Prostate gland (tissue), 2 donors: ENCODE data around the gene E2F3. TPM values are rescaled to one million over a fixed set of nuclear protein-coding genes. Genes with fewer than 3 reads are reported as not detected.

Experiments used
- DNase-seq: peaks from one replicate; pipeline ENCODE4 v3.0.0-alpha.2; 2019; ENCODE audit warnings: low spot score
- H3K27ac ChIP-seq, 2 donors: fragments of 200-600 bp; sonication (generic); 2 replicates each; pipeline ENCODE4 v1.5.1; 2017 to 2019
- H3K27me3 ChIP-seq: fragments of 200-600 bp; sonication (generic); replicated peaks from 2 replicates; pipeline ENCODE4 v1.5.1; 2019; ENCODE audit not compliant: insufficient read depth
- H3K36me3 ChIP-seq, 2 donors: fragments of 200-600 bp; sonication (generic); 1 replicate in 1 of 2; 2 replicates in 1 of 2; pipeline versions ENCODE4 v1.5.1 to v1.8.1; 2017 to 2019
- H3K4me1 ChIP-seq: fragments of 200-600 bp; sonication (generic); replicated peaks from 2 replicates; pipeline ENCODE4 v1.5.1; 2019
- H3K4me3 ChIP-seq, 2 donors: fragments of 200-600 bp; sonication (generic); 2 replicates each; pipeline ENCODE4 v1.5.1; 2017 to 2019
- H3K9me3 ChIP-seq: fragments of 200-600 bp; sonication (generic); 2 replicates; pipeline ENCODE4 v1.5.1; 2017
- POLR2A ChIP-seq: fragments of 450-650 bp; IDR thresholded peaks from one replicate; pipeline ENCODE4 v1.6.1; 2016; ENCODE audit warnings: antibody characterized with exemption, mild to moderate bottlenecking
- POLR2AphosphoS5 ChIP-seq: sonication (generic); formaldehyde crosslinking; IDR thresholded peaks from one replicate; pipeline ENCODE4 v1.6.1; 2017; ENCODE audit warnings: antibody characterized with exemption
- WGBS: methylation state at CpG from one replicate; pipeline ENCODE4 v1.1.5; 2018; 5-methylcytosine and 5-hydroxymethylcytosine counted together
- intact Hi-C: fragments of 100-400 bp; cut with DNase I; formaldehyde crosslinking; loops from one replicate; pipeline ENCODE4 v1.14.2; 2022
- total RNA-seq, 2 donors: library from RNA; depleted of rRNA; stranded (reverse); fragments of >200 nt; gene quantifications; one replicate each; pipeline ENCODE4 v1.1.0, GENCODE V29; 2016
- TF ChIP-seq, protein P1 (sequence below), 4 experiments: fragments of 200-600 bp in 2 of 4; fragments of 450-650 bp in 2 of 4; sonication (generic) in 2 of 4; IDR thresholded peaks; 1 replicate in 3 of 4; 2 replicates in 1 of 4; pipeline ENCODE4 v1.5.1; 2016 to 2019; ENCODE audit warnings: antibody characterized with exemption in 4 of 4, mild to moderate bottlenecking in 2 of 4, moderate library complexity in 2 of 4

Gene E2F3
- total RNA-seq, 2 donors from 2014 or later: 3.7 to 5.5 TPM

DNA sequence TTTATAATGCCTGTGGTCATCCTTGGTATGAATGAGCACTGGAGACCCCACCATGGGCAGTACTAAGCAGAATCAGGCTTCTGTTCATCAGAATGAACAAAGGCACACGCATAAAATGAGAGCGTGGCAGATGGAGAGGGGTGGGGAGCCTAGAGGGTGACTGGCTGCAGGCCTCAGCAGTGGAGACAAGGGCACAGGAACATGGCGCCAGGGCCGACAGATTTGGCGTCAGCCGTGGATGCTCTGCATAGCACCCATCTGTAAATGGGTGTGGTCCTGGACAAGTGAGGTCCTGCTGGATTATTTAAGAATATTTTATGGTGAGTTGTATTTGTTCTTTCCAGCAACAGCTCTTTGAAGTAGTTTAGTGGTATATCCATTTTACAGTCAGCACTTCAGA, 33.1 kb downstream of the E2F3 start:
- H3K27ac ChIP-seq: no peak overlapping the region
- no peaks in the 10 kb centered on the region for H3K9me3 ChIP-seq
- H3K36me3 ChIP-seq: no peaks in the 10 kb centered on the region
- H3K4me3 ChIP-seq: no peak overlapping the region
- H3K27me3 ChIP-seq: no peaks in the 10 kb centered on the region
- WGBS: 72% methylated on average over 6 of the region's 6 CpGs
- intact Hi-C loops: no loop called here
- TF ChIP-seq POLR2AphosphoS5: no peak
- TF ChIP-seq, protein P1, sequence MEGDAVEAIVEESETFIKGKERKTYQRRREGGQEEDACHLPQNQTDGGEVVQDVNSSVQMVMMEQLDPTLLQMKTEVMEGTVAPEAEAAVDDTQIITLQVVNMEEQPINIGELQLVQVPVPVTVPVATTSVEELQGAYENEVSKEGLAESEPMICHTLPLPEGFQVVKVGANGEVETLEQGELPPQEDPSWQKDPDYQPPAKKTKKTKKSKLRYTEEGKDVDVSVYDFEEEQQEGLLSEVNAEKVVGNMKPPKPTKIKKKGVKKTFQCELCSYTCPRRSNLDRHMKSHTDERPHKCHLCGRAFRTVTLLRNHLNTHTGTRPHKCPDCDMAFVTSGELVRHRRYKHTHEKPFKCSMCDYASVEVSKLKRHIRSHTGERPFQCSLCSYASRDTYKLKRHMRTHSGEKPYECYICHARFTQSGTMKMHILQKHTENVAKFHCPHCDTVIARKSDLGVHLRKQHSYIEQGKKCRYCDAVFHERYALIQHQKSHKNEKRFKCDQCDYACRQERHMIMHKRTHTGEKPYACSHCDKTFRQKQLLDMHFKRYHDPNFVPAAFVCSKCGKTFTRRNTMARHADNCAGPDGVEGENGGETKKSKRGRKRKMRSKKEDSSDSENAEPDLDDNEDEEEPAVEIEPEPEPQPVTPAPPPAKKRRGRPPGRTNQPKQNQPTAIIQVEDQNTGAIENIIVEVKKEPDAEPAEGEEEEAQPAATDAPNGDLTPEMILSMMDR (IDR thresholded peaks at IDR 0.05): no peak
- TF ChIP-seq POLR2A: no peak
- DNase-seq: no peak
- no peaks in the 10 kb centered on the region for H3K4me1 ChIP-seq

DNA sequence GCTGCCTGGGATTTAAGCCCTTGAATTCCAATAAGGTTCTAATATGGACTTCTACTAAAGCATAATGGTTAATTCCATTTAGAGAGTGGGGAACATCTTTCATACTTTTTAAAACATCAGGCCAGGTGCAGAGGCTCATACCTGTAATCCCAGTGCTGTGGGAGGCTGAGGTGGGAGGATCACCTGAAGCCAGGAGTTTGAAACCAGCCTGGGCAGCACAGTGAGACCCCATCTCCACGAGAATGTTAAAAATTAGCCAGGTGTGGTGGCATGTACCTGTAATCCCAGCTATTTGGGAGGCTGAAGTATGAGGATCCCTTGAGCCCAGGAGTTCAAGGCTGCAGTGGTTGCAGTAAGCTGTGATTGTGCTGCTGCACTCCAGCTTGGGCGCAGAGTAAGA, 35.0 kb downstream of the E2F3 start:
- intact Hi-C loops: no loop called here
- Histone ChIP-seq H3K4me3 (no peak overlapping the region), H3K9me3 (no peaks in the 10 kb centered on the region), H3K4me1 (no peaks in the 10 kb centered on the region), H3K36me3 (no peaks in the 10 kb centered on the region), H3K27ac (no peak overlapping the region), H3K27me3 (no peaks in the 10 kb centered on the region)
- 100% methylated on average over 2 of the region's 2 CpGs for WGBS
- DNase-seq: no peak
- TF ChIP-seq POLR2A (no peak), POLR2AphosphoS5 (no peak)
- TF ChIP-seq, protein P1 (IDR thresholded peaks at IDR 0.05): no peak

DNA sequence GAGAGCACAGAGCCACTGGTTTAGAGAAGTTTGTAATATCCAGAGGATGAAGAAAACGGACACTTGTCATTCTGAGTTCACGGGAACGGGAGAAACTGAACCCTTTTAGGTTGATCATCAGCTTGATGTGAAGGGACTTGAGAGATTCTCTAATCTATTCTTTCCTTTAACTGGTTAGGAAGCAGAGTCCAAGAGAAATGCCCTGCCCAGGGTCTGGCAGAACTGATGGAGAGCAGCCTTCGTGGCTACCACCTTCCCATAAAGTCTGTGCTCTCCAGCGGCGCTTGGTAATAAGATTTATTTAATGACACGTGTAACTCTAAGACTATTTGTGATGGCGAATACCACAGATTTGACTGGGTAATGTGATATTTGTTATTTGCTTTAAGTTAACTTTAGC, 36.0 kb downstream of the E2F3 start:
- Histone ChIP-seq H3K9me3 (no peaks in the 10 kb centered on the region), H3K36me3 (no peaks in the 10 kb centered on the region), H3K4me3 (no peak overlapping the region), H3K27ac (no peak overlapping the region), H3K27me3 (no peaks in the 10 kb centered on the region), H3K4me1 (no peaks in the 10 kb centered on the region)
- TF ChIP-seq, protein P1 (IDR thresholded peaks at IDR 0.05): no peak
- TF ChIP-seq POLR2AphosphoS5 (no peak), POLR2A (no peak)
- WGBS: 95% methylated on average over 8 of the region's 8 CpGs
- no peak for DNase-seq
- intact Hi-C loops: no loop called here

DNA sequence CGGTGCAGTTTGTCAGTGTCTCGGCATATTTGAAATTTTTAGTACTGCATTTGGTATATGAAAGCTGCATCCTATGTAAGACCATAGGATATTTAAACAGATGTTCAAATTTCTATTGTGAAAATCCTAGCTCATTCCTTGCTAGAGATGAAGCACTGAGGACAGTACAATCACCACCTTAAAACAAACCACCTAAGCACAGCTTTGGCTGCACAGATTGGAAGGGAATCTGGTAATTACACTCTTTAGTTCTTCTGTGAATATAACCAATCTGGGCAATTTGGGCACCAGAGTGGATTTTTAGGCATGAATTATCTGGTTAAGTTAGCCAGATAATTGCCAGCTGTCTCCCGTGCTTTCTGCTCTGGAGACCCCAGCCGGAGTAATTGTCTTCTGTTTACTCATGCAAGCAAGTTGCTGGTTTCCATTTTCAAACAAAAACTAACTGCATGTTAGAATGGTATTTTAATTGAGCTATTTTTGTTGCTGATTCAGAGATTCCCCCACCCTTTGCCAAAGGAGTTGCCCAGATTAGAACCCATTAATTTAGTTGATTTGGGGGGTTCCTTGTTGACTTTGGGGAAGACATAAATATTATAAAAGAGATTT, 36.9 kb downstream of the E2F3 start:
- 78% methylated on average over 4 of the region's 4 CpGs for WGBS
- intact Hi-C loops: no loop called here
- Histone ChIP-seq H3K27me3 (no peaks in the 10 kb centered on the region), H3K4me1 (no peaks in the 10 kb centered on the region), H3K27ac (no peak overlapping the region), H3K9me3 (no peaks in the 10 kb centered on the region), H3K36me3 (no peaks in the 10 kb centered on the region), H3K4me3 (no peak overlapping the region)
- no peak for DNase-seq
- no peak for TF ChIP-seq POLR2A
- TF ChIP-seq, protein P1 (IDR thresholded peaks at IDR 0.05): no peak
- TF ChIP-seq POLR2AphosphoS5: no peak

DNA sequence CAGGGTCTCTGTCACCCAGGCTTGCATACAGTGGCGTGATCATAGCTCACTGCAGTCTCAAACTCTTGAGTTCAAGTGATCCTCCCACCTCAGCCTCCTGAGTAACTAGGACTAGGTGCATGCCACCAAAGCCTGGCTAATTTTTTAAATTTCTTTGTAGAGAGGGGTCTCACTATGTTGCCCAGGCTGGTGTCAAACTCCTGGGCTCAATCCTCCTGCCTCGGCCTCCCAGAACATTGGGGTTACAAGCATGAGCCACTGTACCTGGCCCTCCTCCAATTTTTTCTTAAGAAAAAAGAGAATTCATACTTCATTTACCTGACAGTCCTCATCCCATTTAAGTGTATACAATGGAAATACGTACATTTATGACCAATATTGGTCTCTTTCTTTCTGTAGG, 37.9 kb downstream of the E2F3 start:
- no peaks in the 10 kb centered on the region for H3K9me3 ChIP-seq
- no peak overlapping the region for H3K27ac ChIP-seq
- no peaks in the 10 kb centered on the region for H3K27me3 ChIP-seq
- TF ChIP-seq, protein P1 (IDR thresholded peaks at IDR 0.05): no peak
- TF ChIP-seq POLR2AphosphoS5 (no peak), POLR2A (no peak)
- 94% methylated on average over 3 of the region's 3 CpGs for WGBS
- no peak overlapping the region for H3K4me3 ChIP-seq
- H3K4me1 ChIP-seq: no peaks in the 10 kb centered on the region
- intact Hi-C loops: no loop called here
- H3K36me3 ChIP-seq: no peaks in the 10 kb centered on the region
- no peak for DNase-seq
